GM12801 (cell line): ENCODE measurements around the gene PRKN.

Source experiments
- CTCF ChIP-seq: IDR thresholded peaks from one replicate; pipeline ENCODE4 v1.5.1; 2011; ENCODE audit warnings: control low read depth; ENCODE audit not compliant: insufficient read length; ENCODE audit errors: extremely low read depth

Gene PRKN

GRCh38 chr6:161870236-161870901, 857.2 kb downstream of the PRKN start:
- no peak for TF ChIP-seq CTCF

GRCh38 chr6:161869491-161869890, 858.1 kb downstream of the PRKN start:
- TF ChIP-seq CTCF: no peak

- no peak for TF ChIP-seq CTCF
Measured at GRCh38 chr6:161866570-161866969, 861.0 kb downstream of the PRKN start.

GRCh38 chr6:161853657-161854056, 873.9 kb downstream of the PRKN start:
- TF ChIP-seq CTCF: no peak

- TF ChIP-seq CTCF: no peak
Measured at GRCh38 chr6:161850562-161850961, 877.0 kb downstream of the PRKN start.

GRCh38 chr6:161847628-161848027, 879.9 kb downstream of the PRKN start:
- no peak for TF ChIP-seq CTCF

- no peak for TF ChIP-seq CTCF
Measured at GRCh38 chr6:161844804-161845203, 882.8 kb downstream of the PRKN start.
